GM18870 (cell line): Measurements from ENCODE around the gene ARHGAP22.

ENCODE experiments used
- ATAC-seq: cut with Tn5 transposase; IDR thresholded peaks from one replicate; pipeline ENCODE4 v1.9.1; 2021; ENCODE audit warnings: moderate library complexity; ENCODE audit not compliant: unreplicated experiment

Gene ARHGAP22

GRCh38 chr10:48555310-48556042 lies 49.4 kb downstream of the ARHGAP22 start:
- ATAC-seq: no peak

GRCh38 chr10:48554656-48555055 lies 50.2 kb downstream of the ARHGAP22 start:
- ATAC-seq: no peak

GRCh38 chr10:48554246-48554645 lies 50.6 kb downstream of the ARHGAP22 start:
- ATAC-seq: no peak

- ATAC-seq: no peak
Observed at GRCh38 chr10:48552946-48553564, 51.8 kb downstream of the ARHGAP22 start.

- ATAC-seq: no peak
Observed at GRCh38 chr10:48551861-48552591, 52.8 kb downstream of the ARHGAP22 start.

GRCh38 chr10:48550977-48551376 lies 53.9 kb downstream of the ARHGAP22 start:
- no peak for ATAC-seq

- no peak for ATAC-seq
Observed at GRCh38 chr10:48550071-48550691, 54.7 kb downstream of the ARHGAP22 start.

GRCh38 chr10:48549236-48549635 lies 55.6 kb downstream of the ARHGAP22 start:
- no peak for ATAC-seq

GRCh38 chr10:48548531-48549135 lies 56.2 kb downstream of the ARHGAP22 start:
- no peak for ATAC-seq

- no peak for ATAC-seq
Observed at GRCh38 chr10:48547981-48548380, 56.9 kb downstream of the ARHGAP22 start.

GRCh38 chr10:48547061-48547895 lies 57.6 kb downstream of the ARHGAP22 start:
- ATAC-seq: no peak

- ATAC-seq: no peak
Observed at GRCh38 chr10:48545462-48546145, 59.3 kb downstream of the ARHGAP22 start.

GRCh38 chr10:48543182-48543844 lies 61.6 kb downstream of the ARHGAP22 start:
- ATAC-seq: no peak

- ATAC-seq: no peak
Observed at GRCh38 chr10:48542471-48543181, 62.2 kb downstream of the ARHGAP22 start.

- ATAC-seq: no peak
Observed at GRCh38 chr10:48541144-48541795, 63.6 kb downstream of the ARHGAP22 start.

- ATAC-seq: no peak
Observed at GRCh38 chr10:48538611-48539010, 66.3 kb downstream of the ARHGAP22 start.

- ATAC-seq: no peak
Observed at GRCh38 chr10:48536916-48537890, 67.7 kb downstream of the ARHGAP22 start.
